ENCODE measurements around the gene FOXN3.

The FOXN3 gene

GRCh38 chr14:89447182-89447944 lies 30.3 kb upstream of the FOXN3 start:
- no peaks in the 10 kb centered on the region for H3K36me3 ChIP-seq (ENCODE audit: control insufficient read depth, insufficient read depth, low read length)

GRCh38 chr14:89445273-89445973 lies 28.4 kb upstream of the FOXN3 start:
- H3K4me1 ChIP-seq (ENCODE audit: control insufficient read depth, insufficient read depth, low read length), result no peaks in the 10 kb centered on the region
- H3K4me3 ChIP-seq (ENCODE audit: insufficient read depth, low read depth, low read length), result no peak overlapping the region
- WGBS, 2 experiments, result 41 to 44% methylated on average over 4 of the region's 4 CpGs
- no peak overlapping the region for H3K27ac ChIP-seq (ENCODE audit: insufficient read depth, low read depth, low read length, poor library complexity, severe bottlenecking)
- no peaks in the 10 kb centered on the region for H3K27me3 ChIP-seq (ENCODE audit: control insufficient read depth, insufficient read depth, low read length, poor library complexity, severe bottlenecking)
- no peaks in the 10 kb centered on the region for H3K36me3 ChIP-seq (ENCODE audit: control insufficient read depth, insufficient read depth, low read length)
- H3K9me3 ChIP-seq (ENCODE audit: control insufficient read depth, low read length), result no peaks in the 10 kb centered on the region

More at GRCh38 chr14:89447182-89447944, 30.3 kb upstream of the FOXN3 start:
- Histone ChIP-seq H3K4me3 (ENCODE audit: insufficient read depth, low read depth, low read length) (no peak overlapping the region), H3K27me3 (ENCODE audit: control insufficient read depth, insufficient read depth, low read length, poor library complexity, severe bottlenecking) (no peaks in the 10 kb centered on the region), H3K4me1 (ENCODE audit: control insufficient read depth, insufficient read depth, low read length) (no peaks in the 10 kb centered on the region), H3K9me3 (ENCODE audit: control insufficient read depth, low read length) (no peaks in the 10 kb centered on the region), H3K27ac (ENCODE audit: insufficient read depth, low read depth, low read length, poor library complexity, severe bottlenecking) (no peak overlapping the region)
- 92 to 93% methylated on average over 14 of the region's 14 CpGs for WGBS, 2 experiments

GRCh38 chr14:89444516-89445125 lies 27.6 kb upstream of the FOXN3 start:
- H3K27ac ChIP-seq (ENCODE audit: insufficient read depth, low read depth, low read length, poor library complexity, severe bottlenecking), result no peak overlapping the region
- H3K27me3 ChIP-seq (ENCODE audit: control insufficient read depth, insufficient read depth, low read length, poor library complexity, severe bottlenecking), result no peaks in the 10 kb centered on the region
- no peak overlapping the region for H3K4me3 ChIP-seq (ENCODE audit: insufficient read depth, low read depth, low read length)
- WGBS, 2 experiments, result 82 to 87% methylated on average over 9 to 10 of the region's 10 CpGs
- no peaks in the 10 kb centered on the region for H3K9me3 ChIP-seq (ENCODE audit: control insufficient read depth, low read length)
- H3K36me3 ChIP-seq (ENCODE audit: control insufficient read depth, insufficient read depth, low read length), result no peaks in the 10 kb centered on the region
- no peaks in the 10 kb centered on the region for H3K4me1 ChIP-seq (ENCODE audit: control insufficient read depth, insufficient read depth, low read length)

- Histone ChIP-seq H3K4me1 (ENCODE audit: control insufficient read depth, insufficient read depth, low read length) (no peaks in the 10 kb centered on the region), H3K4me3 (ENCODE audit: insufficient read depth, low read depth, low read length) (no peak overlapping the region), H3K27me3 (ENCODE audit: control insufficient read depth, insufficient read depth, low read length, poor library complexity, severe bottlenecking) (no peaks in the 10 kb centered on the region), H3K9me3 (ENCODE audit: control insufficient read depth, low read length) (no peaks in the 10 kb centered on the region), H3K27ac (ENCODE audit: insufficient read depth, low read depth, low read length, poor library complexity, severe bottlenecking) (no peak overlapping the region), H3K36me3 (ENCODE audit: control insufficient read depth, insufficient read depth, low read length) (no peaks in the 10 kb centered on the region)
- 80 to 100% methylated on average over 1 of the region's 3 CpGs for WGBS, 2 experiments
Observed at GRCh38 chr14:89444044-89444443, 27.0 kb upstream of the FOXN3 start.

- H3K27me3 ChIP-seq (ENCODE audit: control insufficient read depth, insufficient read depth, low read length, poor library complexity, severe bottlenecking), result no peaks in the 10 kb centered on the region
- no peak overlapping the region for H3K27ac ChIP-seq (ENCODE audit: insufficient read depth, low read depth, low read length, poor library complexity, severe bottlenecking)
- H3K4me3 ChIP-seq (ENCODE audit: insufficient read depth, low read depth, low read length), result no peak overlapping the region
- no peaks in the 10 kb centered on the region for H3K4me1 ChIP-seq (ENCODE audit: control insufficient read depth, insufficient read depth, low read length)
- H3K9me3 ChIP-seq (ENCODE audit: control insufficient read depth, low read length), result no peaks in the 10 kb centered on the region
- no peaks in the 10 kb centered on the region for H3K36me3 ChIP-seq (ENCODE audit: control insufficient read depth, insufficient read depth, low read length)
- WGBS, 2 experiments, result 40 to 41% methylated on average over 3 of the region's 3 CpGs
Observed at GRCh38 chr14:89443042-89443629, 26.1 kb upstream of the FOXN3 start.

- no peaks in the 10 kb centered on the region for H3K27me3 ChIP-seq (ENCODE audit: control insufficient read depth, insufficient read depth, low read length, poor library complexity, severe bottlenecking)
- no peaks in the 10 kb centered on the region for H3K9me3 ChIP-seq (ENCODE audit: control insufficient read depth, low read length)
- H3K4me3 ChIP-seq (ENCODE audit: insufficient read depth, low read depth, low read length), result no peak overlapping the region
- no peaks in the 10 kb centered on the region for H3K4me1 ChIP-seq (ENCODE audit: control insufficient read depth, insufficient read depth, low read length)
- no peaks in the 10 kb centered on the region for H3K36me3 ChIP-seq (ENCODE audit: control insufficient read depth, insufficient read depth, low read length)
- WGBS, 2 experiments, result 90 to 95% methylated on average over 4 of the region's 4 CpGs
- no peak overlapping the region for H3K27ac ChIP-seq (ENCODE audit: insufficient read depth, low read depth, low read length, poor library complexity, severe bottlenecking)
Observed at GRCh38 chr14:89442280-89442679, 25.2 kb upstream of the FOXN3 start.

- WGBS, 2 experiments, result 11 to 14% methylated on average over 10 to 11 of the region's 11 CpGs
Observed at GRCh38 chr14:89440986-89441909, 24.2 kb upstream of the FOXN3 start.

GRCh38 chr14:89435892-89436656 lies 19.0 kb upstream of the FOXN3 start:
- H3K27me3 ChIP-seq (ENCODE audit: control insufficient read depth, insufficient read depth, low read length, poor library complexity, severe bottlenecking), result no peaks in the 10 kb centered on the region
- no peaks in the 10 kb centered on the region for H3K36me3 ChIP-seq (ENCODE audit: control insufficient read depth, insufficient read depth, low read length)
- no peak overlapping the region for H3K27ac ChIP-seq (ENCODE audit: insufficient read depth, low read depth, low read length, poor library complexity, severe bottlenecking)
- H3K9me3 ChIP-seq (ENCODE audit: control insufficient read depth, low read length), result no peaks in the 10 kb centered on the region
- 79 to 83% methylated on average over 15 of the region's 15 CpGs for WGBS, 2 experiments
- no peaks in the 10 kb centered on the region for H3K4me1 ChIP-seq (ENCODE audit: control insufficient read depth, insufficient read depth, low read length)
- H3K4me3 ChIP-seq (ENCODE audit: insufficient read depth, low read depth, low read length), result no peak overlapping the region

More at GRCh38 chr14:89440986-89441909, 24.2 kb upstream of the FOXN3 start:
- no peak overlapping the region for H3K27ac ChIP-seq (ENCODE audit: insufficient read depth, low read depth, low read length, poor library complexity, severe bottlenecking)
- H3K4me3 ChIP-seq (ENCODE audit: insufficient read depth, low read depth, low read length), result no peak overlapping the region
- no peaks in the 10 kb centered on the region for H3K9me3 ChIP-seq (ENCODE audit: control insufficient read depth, low read length)
- no peaks in the 10 kb centered on the region for H3K27me3 ChIP-seq (ENCODE audit: control insufficient read depth, insufficient read depth, low read length, poor library complexity, severe bottlenecking)
- no peaks in the 10 kb centered on the region for H3K36me3 ChIP-seq (ENCODE audit: control insufficient read depth, insufficient read depth, low read length)
- H3K4me1 ChIP-seq (ENCODE audit: control insufficient read depth, insufficient read depth, low read length), result no peaks in the 10 kb centered on the region

- 87 to 93% methylated on average over 7 of the region's 7 CpGs for WGBS, 2 experiments
- Histone ChIP-seq H3K27me3 (ENCODE audit: control insufficient read depth, insufficient read depth, low read length, poor library complexity, severe bottlenecking) (no peaks in the 10 kb centered on the region), H3K36me3 (ENCODE audit: control insufficient read depth, insufficient read depth, low read length) (no peaks in the 10 kb centered on the region)
Observed at GRCh38 chr14:89435492-89435891, 18.5 kb upstream of the FOXN3 start.

More at GRCh38 chr14:89435492-89435891, 18.5 kb upstream of the FOXN3 start:
- Histone ChIP-seq H3K9me3 (ENCODE audit: control insufficient read depth, low read length) (no peaks in the 10 kb centered on the region), H3K4me1 (ENCODE audit: control insufficient read depth, insufficient read depth, low read length) (no peaks in the 10 kb centered on the region), H3K27ac (ENCODE audit: insufficient read depth, low read depth, low read length, poor library complexity, severe bottlenecking) (no peak overlapping the region), H3K4me3 (ENCODE audit: insufficient read depth, low read depth, low read length) (no peak overlapping the region)

Data from ectodermal cell (in vitro differentiated cells).